Forelimb muscle (tissue), 1 donor: ENCODE data around the gene B3GALT6. TPM values are rescaled to one million over a fixed set of nuclear protein-coding genes. Genes with fewer than 3 reads are reported as not detected.
A peak's percentile ranks its signal among the peaks of the same experiment; 100 is the strongest.

Experiments used
- DNase-seq: peaks from one replicate; pipeline ENCODE4 v3.0.0-alpha.2; 2013; ENCODE audit warnings: low read depth
- polyA plus RNA-seq: library from polyadenylated mRNA; unstranded; fragments of 120-200 nt; gene quantifications from one replicate; pipeline ENCODE4 v1.2.1, GENCODE V29; 2013; ENCODE audit not compliant: insufficient read length

Gene B3GALT6
- polyA plus RNA-seq, 1 donor: 16.3 TPM

DNA sequence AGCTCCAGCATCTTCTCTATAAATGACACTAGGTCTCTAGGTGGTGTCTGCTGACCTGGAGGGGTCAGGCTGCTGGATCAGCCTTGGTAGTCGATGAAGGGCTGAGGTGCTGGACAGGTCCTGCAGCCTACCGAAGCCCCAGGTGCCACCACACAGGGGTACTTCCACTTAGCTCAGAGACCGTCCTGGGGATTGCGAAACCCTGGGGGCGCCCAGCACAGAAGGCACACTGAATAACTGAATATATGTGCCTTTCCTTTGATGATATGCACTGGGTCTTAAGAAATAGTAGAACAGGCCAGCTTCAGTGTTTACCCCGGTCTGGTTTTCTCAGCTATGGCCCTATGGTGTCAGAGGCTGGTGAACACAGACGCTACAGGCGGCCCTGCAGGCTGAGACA is 30.7 kb downstream of the B3GALT6 start:
- DNase-seq: no peak

DNA sequence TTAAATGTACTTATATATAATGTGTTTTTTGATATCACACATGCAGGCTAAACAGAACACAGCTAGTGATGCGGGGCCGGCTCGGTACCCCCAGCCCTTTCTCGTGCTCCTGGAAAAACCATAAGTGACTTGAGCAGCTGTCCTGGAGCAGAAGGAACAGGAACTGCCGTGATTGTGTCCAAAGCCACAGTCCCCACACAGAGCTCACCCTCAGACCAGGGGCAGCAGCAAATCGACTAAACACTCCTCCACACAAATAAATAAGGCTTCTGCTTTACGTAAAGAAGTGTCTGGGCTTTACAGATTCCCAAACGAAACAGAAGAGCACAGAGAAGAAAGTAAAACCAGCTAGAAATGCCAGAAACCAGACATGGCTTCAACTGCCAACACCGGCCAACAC is 32.0 kb downstream of the B3GALT6 start:
- no peak for DNase-seq

GRCh38 chr1:1264868-1265272 is 32.8 kb downstream of the B3GALT6 start:
- DNase-seq: no peak

- no peak for DNase-seq
Measured at GRCh38 chr1:1267488-1268283, 35.6 kb downstream of the B3GALT6 start.

- no peak for DNase-seq
Measured at GRCh38 chr1:1268284-1268682, 36.2 kb downstream of the B3GALT6 start.

DNA sequence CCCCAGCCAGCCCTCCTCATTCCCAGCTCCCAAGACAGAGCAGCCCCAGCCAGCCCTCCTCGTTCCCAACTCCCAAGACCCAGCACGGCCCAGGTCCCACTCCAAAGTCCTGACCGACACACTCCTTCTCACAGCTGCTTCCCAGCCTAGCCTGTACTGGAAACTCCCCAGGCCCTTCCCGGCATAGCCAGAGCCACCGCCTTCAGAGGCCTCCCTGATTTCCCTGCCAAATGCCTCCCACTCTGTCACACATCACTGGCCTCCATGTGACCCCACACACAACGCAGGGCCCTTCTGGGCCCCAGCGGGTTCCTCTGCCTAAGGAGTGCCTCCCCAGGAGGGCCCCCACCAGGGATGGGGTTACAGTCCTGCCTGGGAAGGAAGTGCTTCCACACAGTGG is 38.8 kb downstream of the B3GALT6 start:
- no peak for DNase-seq

- DNase-seq: no peak
Measured at GRCh38 chr1:1272341-1273208, 40.5 kb downstream of the B3GALT6 start.

DNA sequence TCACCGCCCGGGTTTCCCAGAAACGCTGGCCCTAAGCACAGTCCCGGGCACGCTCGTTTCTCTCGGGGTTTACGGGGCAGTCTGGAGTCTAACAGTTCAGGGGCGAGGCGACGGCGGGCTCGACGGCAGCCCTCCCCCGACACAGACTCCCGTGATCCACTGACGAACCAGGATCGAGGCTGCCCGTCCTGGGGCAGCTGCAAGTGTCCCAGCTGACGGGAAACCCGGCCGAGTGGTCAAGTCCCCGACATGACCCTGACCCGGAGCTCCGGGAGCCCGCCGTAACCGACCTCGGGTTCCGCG is 41.1 kb downstream of the B3GALT6 start:
- no peak for DNase-seq

GRCh38 chr1:1273512-1274298 is 41.7 kb downstream of the B3GALT6 start, which contains the start of gene UBE2J2:
Gene UBE2J2 (minus strand): TSS chr1:1273854. CDS start chr1:1267992, 5,862 bp downstream.
- DNase-seq: peak; percentile 52

- no peak for DNase-seq
Measured at GRCh38 chr1:1274299-1274930, 42.4 kb downstream of the B3GALT6 start.

DNA sequence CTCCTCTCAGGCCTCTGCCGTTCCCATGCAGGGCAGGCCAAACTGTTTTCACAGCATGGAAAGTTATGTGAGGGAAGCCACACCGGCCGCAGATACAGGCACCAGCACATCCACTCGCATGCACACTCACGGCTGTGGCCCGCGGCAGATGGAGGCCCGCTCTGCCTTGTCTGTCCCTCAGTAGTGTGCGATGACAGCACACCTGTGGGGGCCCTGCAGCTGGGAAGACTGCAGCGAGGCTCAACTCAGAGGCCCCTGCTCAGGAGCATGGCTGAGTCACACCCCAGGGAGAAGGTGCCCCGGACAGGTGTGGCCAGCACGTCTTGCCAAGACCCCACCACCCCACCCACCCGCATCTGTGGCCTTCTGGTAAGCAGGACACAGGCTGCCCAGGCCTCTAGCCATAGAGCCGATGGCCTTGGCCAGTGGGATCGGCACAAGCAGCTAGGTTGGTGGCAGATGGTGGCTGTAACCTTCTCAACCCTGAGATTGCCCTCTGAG is 42.9 kb downstream of the B3GALT6 start:
- no peak for DNase-seq

GRCh38 chr1:1275836-1276235 is 43.8 kb downstream of the B3GALT6 start:
- no peak for DNase-seq

GRCh38 chr1:1278620-1279019 is 46.6 kb downstream of the B3GALT6 start:
- no peak for DNase-seq

- no peak for DNase-seq
Measured at GRCh38 chr1:1279028-1279427, 47.0 kb downstream of the B3GALT6 start.

- no peak for DNase-seq
Measured at GRCh38 chr1:1280782-1281481, 48.9 kb downstream of the B3GALT6 start.

- DNase-seq: no peak
Measured at GRCh38 chr1:1281533-1282321, 49.7 kb downstream of the B3GALT6 start.

GRCh38 chr1:1282998-1283397 is 51.0 kb downstream of the B3GALT6 start:
- DNase-seq: no peak

GRCh38 chr1:1283821-1284220 is 51.8 kb downstream of the B3GALT6 start:
- DNase-seq: no peak
